Stimulated activated CD4-positive, alpha-beta T cell treated with anti-CD3 and anti-CD28 coated beads, Interleukin-2, amount 100 ng/mL, for 4 hours (primary cell): ENCODE measurements around the gene HTT-AS.
"Not testable (repeated sequence)": the region's sequence is repeated elsewhere in the genome, so short reads cannot be mapped to it uniquely, and the experiment has no call there.

ENCODE experiments used
- DNase-seq: peaks from one replicate; pipeline ENCODE4 v3.0.0-alpha.2; 2020; ENCODE audit warnings: low read depth

Gene HTT-AS

GRCh38 chr4:3051141-3051897 is 23.0 kb downstream of the HTT-AS start:
- not testable (repeated sequence) for DNase-seq

- DNase-seq = peak; percentile 48
These were observed 26.7 kb downstream of the HTT-AS start for GRCh38 chr4:3047464-3048286.

- DNase-seq = no peak
These were observed 27.7 kb downstream of the HTT-AS start for GRCh38 chr4:3046623-3047022.

- no peak for DNase-seq
These were observed 28.2 kb downstream of the HTT-AS start for GRCh38 chr4:3046162-3046561.

GRCh38 chr4:3044870-3045819 is 29.2 kb downstream of the HTT-AS start:
- peak; percentile 39 for DNase-seq

- DNase-seq = no peak
These were observed 30.9 kb downstream of the HTT-AS start for GRCh38 chr4:3043282-3044020.

- no peak for DNase-seq
These were observed 32.1 kb downstream of the HTT-AS start for GRCh38 chr4:3042226-3042625.

- no peak for DNase-seq
These were observed 32.9 kb downstream of the HTT-AS start for GRCh38 chr4:3041192-3042142.

GRCh38 chr4:3040452-3041191 is 33.7 kb downstream of the HTT-AS start:
- DNase-seq = no peak

GRCh38 chr4:3039706-3040366 is 34.5 kb downstream of the HTT-AS start:
- DNase-seq = no peak

- DNase-seq = no peak
These were observed 36.3 kb downstream of the HTT-AS start for GRCh38 chr4:3037957-3038461.

GRCh38 chr4:3036131-3036952 is 38.0 kb downstream of the HTT-AS start:
- no peak for DNase-seq

GRCh38 chr4:3035674-3036073 is 38.7 kb downstream of the HTT-AS start:
- no peak for DNase-seq

- no peak for DNase-seq
These were observed 39.1 kb downstream of the HTT-AS start for GRCh38 chr4:3035249-3035648.

GRCh38 chr4:3034231-3034630 is 40.1 kb downstream of the HTT-AS start:
- no peak for DNase-seq

- no peak for DNase-seq
These were observed 42.8 kb downstream of the HTT-AS start for GRCh38 chr4:3031357-3032082.
